ENCODE results near the gene ALAS1.

GRCh38 chr3:52249683-52250082, 51.7 kb downstream of the ALAS1 start:
- TF ChIP-seq CTCF (IDR thresholded peaks at IDR 0.05) (no peak), EZH2 (IDR thresholded peaks at IDR 0.05; ENCODE audit: borderline replicate concordance, insufficient read depth, low read depth, low read length, poor library complexity, severe bottlenecking) (no peak)

Data from B cell (primary cell).